Measurements from ENCODE around the gene PPL.

DNA sequence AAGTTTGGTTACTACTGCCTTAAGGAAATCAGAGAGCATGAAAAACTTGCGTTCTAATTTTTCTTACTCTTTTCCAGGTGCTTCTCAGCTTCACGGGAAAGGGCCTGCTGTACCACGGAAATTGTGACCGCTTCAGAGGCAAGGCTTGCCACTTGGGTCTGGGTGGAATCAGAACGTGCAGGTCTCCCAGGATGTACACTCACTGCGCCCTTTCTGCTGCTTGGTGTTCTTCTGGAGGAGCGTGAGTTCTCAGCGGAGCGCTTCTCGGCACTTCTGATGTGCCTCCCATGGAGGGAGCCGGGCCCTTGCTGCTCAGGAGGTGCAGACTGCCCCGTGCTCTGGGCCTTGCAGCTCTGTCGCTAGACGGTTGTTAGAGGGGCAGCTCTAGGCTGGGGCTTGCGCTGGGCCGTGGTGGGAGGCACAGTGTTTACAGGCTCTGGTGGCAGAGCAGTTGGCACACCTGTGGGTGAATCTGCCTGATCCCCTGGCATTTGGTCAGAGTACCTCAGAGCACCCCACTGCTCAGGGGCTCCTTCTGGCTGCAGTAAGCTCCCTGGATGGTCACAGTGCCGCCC lies 56.9 kb downstream of the PPL start:
- TF ChIP-seq POLR2A (IDR thresholded peaks at IDR 0.05) = no peak
- no peak for TF ChIP-seq POLR2AphosphoS5 (IDR thresholded peaks at IDR 0.05)
- TF ChIP-seq, protein P1, sequence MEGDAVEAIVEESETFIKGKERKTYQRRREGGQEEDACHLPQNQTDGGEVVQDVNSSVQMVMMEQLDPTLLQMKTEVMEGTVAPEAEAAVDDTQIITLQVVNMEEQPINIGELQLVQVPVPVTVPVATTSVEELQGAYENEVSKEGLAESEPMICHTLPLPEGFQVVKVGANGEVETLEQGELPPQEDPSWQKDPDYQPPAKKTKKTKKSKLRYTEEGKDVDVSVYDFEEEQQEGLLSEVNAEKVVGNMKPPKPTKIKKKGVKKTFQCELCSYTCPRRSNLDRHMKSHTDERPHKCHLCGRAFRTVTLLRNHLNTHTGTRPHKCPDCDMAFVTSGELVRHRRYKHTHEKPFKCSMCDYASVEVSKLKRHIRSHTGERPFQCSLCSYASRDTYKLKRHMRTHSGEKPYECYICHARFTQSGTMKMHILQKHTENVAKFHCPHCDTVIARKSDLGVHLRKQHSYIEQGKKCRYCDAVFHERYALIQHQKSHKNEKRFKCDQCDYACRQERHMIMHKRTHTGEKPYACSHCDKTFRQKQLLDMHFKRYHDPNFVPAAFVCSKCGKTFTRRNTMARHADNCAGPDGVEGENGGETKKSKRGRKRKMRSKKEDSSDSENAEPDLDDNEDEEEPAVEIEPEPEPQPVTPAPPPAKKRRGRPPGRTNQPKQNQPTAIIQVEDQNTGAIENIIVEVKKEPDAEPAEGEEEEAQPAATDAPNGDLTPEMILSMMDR (IDR thresholded peaks at IDR 0.05) = no peak
- no peak for TF ChIP-seq EP300 (IDR thresholded peaks at IDR 0.05)
